Small intestine (tissue), 7 donors: ENCODE results near the gene RUNX2. TPM values are rescaled to one million over a fixed set of nuclear protein-coding genes. Genes with fewer than 3 reads are reported as not detected.

Experiments used
- DNase-seq, 2 donors: peaks; one replicate each; pipeline versions ENCODE4 v3.0.0 to v3.0.0-alpha.2; 2013
- FAIRE-seq: peaks from 2 replicates; lab custom pipeline; 2012; peaks lifted over from hg19 to GRCh38; lab: Jason Lieb, UNC
- H3K27ac ChIP-seq, 3 donors: one replicate each; pipeline ENCODE4 v1.5.1; 2013; ENCODE audit warnings: low read length in 2 of 3, mild to moderate bottlenecking in 2 of 3, control low read depth in 1 of 3, inconsistent platforms in 1 of 3, low read depth in 1 of 3, moderate library complexity in 1 of 3
- H3K27me3 ChIP-seq, 3 donors: one replicate each; pipeline ENCODE4 v1.6.1; 2013; ENCODE audit warnings: low read length in 3 of 3, inconsistent platforms in 1 of 3; ENCODE audit not compliant: control insufficient read depth in 3 of 3, insufficient read depth in 3 of 3
- H3K36me3 ChIP-seq, 3 donors: one replicate each; pipeline ENCODE4 v1.6.1; 2013; ENCODE audit warnings: low read length in 3 of 3, inconsistent platforms in 1 of 3, low read depth in 1 of 3, mild to moderate bottlenecking in 1 of 3, moderate library complexity in 1 of 3; ENCODE audit not compliant: control insufficient read depth in 3 of 3, insufficient read depth in 2 of 3
- H3K4me1 ChIP-seq, 3 donors: one replicate each; pipeline ENCODE4 v1.6.1; 2013; ENCODE audit warnings: low read length in 2 of 3, inconsistent platforms in 1 of 3, low read depth in 1 of 3, mild to moderate bottlenecking in 1 of 3, moderate library complexity in 1 of 3; ENCODE audit not compliant: control insufficient read depth in 3 of 3, insufficient read depth in 2 of 3
- H3K4me3 ChIP-seq, 3 donors: one replicate each; pipeline ENCODE4 v1.5.1; 2013; ENCODE audit warnings: low read length in 3 of 3, control low read depth in 1 of 3, inconsistent platforms in 1 of 3, low read depth in 1 of 3, mild to moderate bottlenecking in 1 of 3, moderate library complexity in 1 of 3
- H3K9me3 ChIP-seq, 2 donors: one replicate each; pipeline ENCODE4 v1.6.1; 2013; ENCODE audit warnings: low read depth in 1 of 2, low read length in 1 of 2; ENCODE audit not compliant: control insufficient read depth in 2 of 2, insufficient read depth in 1 of 2
- WGBS, 3 donors: extraction: QIAGEN DNeasy Blood & Tissue Kit; methylation state at CpG; one replicate each; pipeline ENCODE4 v1.1.7; 2013; 5-methylcytosine and 5-hydroxymethylcytosine counted together
- polyA plus RNA-seq, 4 donors: library from polyadenylated mRNA; stranded (reverse) in 3 of 4; unstranded in 1 of 4; fragments of 200-250 nt in 3 of 4; fragments of 120-200 nt in 1 of 4; gene quantifications; one replicate each; pipeline versions ENCODE4 v1.2.1 to v1.2.3, GENCODE V29; 2013
- donor health status: healthy with polysubstance abuse.
- donor health status: control.
- donor health status: control.
- donor health status: Bipolar disorder and iron deficiency.
- donor health status: healthy.

Gene RUNX2
- polyA plus RNA-seq, 4 donors = under 0.01 to 2.5 (median 0.94) TPM

GRCh38 chr6:45712786-45713185, 384.7 kb downstream of the RUNX2 start:
- FAIRE-seq = no peak
- DNase-seq = no peak

More at GRCh38 chr6:45712786-45713185, 384.7 kb downstream of the RUNX2 start:
- 88 to 93% (median 88%) methylated on average over 2 of the region's 2 CpGs for WGBS, 3 donors
- Histone ChIP-seq H3K9me3 (no peaks in the 10 kb centered on the region), H3K4me3 (no peak overlapping the region), H3K4me1 (peaks cover 0 to 6% (median 0%) of the 10 kb centered on the region in 3 donors), H3K27me3 (no peaks in the 10 kb centered on the region), H3K27ac (no peak overlapping the region), H3K36me3 (no peaks in the 10 kb centered on the region)

Other genes with a start within 250 kb of the RUNX2 start
- gene SUPT3H, start 49.6 kb downstream of the RUNX2 start, polyA plus RNA-seq = 10 to 100 TPM in 1 of 4 donors, 1 to 10 TPM in 3; 2.0 to 13.8 (median 7.0) TPM